B cell (primary cell): ENCODE measurements around the gene SLC25A21. TPM values are rescaled to one million over a fixed set of nuclear protein-coding genes. Genes with fewer than 3 reads are reported as not detected.

Experiments used
- ATAC-seq: fragments of 200-7000 bp; cut with Tn5 transposase; one replicate; pipeline ENCODE4 v1.10.0; 2021; ENCODE audit warnings: low read depth, mild to moderate bottlenecking, moderate number of reproducible peaks, moderate library complexity
- CTCF ChIA-PET: fragments of 350-600 bp; sonication (Branson Sonifier 250); formaldehyde crosslinking; loops from one replicate; lab custom pipeline; 2021; ENCODE audit warnings: antibody characterized with exemption, inconsistent platforms; lab: Charles Lee
- POLR2A ChIA-PET: fragments of 350-600 bp; sonication (Branson Sonifier 250); formaldehyde crosslinking; loops from one replicate; lab custom pipeline; 2021; ENCODE audit warnings: antibody characterized with exemption; lab: Charles Lee
- DNase-seq: peaks from one replicate; pipeline ENCODE4 v3.0.0; 2013
- H2AFZ ChIP-seq: 2 replicates; pipeline ENCODE4 v1.6.1; 2012; ENCODE audit warnings: mild to moderate bottlenecking, low read depth, low read length; ENCODE audit not compliant: insufficient read depth, poor library complexity, severe bottlenecking
- H3K27ac ChIP-seq, 2 donors: 1 replicate in 1 of 2; 2 replicates in 1 of 2; pipeline ENCODE4 v1.5.1; 2012 to 2013; ENCODE audit warnings: low read length in 2 of 2, mild to moderate bottlenecking in 2 of 2, moderate library complexity in 1 of 2
- H3K27me3 ChIP-seq, 4 experiments: fragments of 200-600 bp in 1 of 4; sonication (generic) in 1 of 4; replicated peaks in 1 of 4; 1 replicate in 2 of 4; 2 replicates in 2 of 4; pipeline versions ENCODE4 v1.6.1 to v1.7.0; 2013 to 2016; ENCODE audit warnings: low read length in 3 of 4, mild to moderate bottlenecking in 2 of 4, mixed read lengths in 1 of 4, moderate library complexity in 1 of 4; ENCODE audit not compliant: insufficient read depth in 4 of 4, control insufficient read depth in 3 of 4; ENCODE audit errors: control extremely low read depth in 1 of 4
- H3K36me3 ChIP-seq, 2 experiments: replicated peaks in 1 of 2; 1 replicate in 1 of 2; 2 replicates in 1 of 2; pipeline versions ENCODE4 v1.6.1 to v1.7.1; 2013; ENCODE audit warnings: low read length in 1 of 2; ENCODE audit not compliant: insufficient read depth in 2 of 2, control insufficient read depth in 1 of 2; ENCODE audit errors: control extremely low read depth in 1 of 2, extremely low read depth in 1 of 2
- H3K4me1 ChIP-seq, 2 donors: fragments of 200-600 bp in 1 of 2; sonication (generic) in 1 of 2; 1 replicate in 1 of 2; 2 replicates in 1 of 2; pipeline versions ENCODE4 v1.5.1 to v1.6.1; 2013 to 2017; ENCODE audit warnings: low read length in 2 of 2; ENCODE audit not compliant: control insufficient read depth in 2 of 2, insufficient read depth in 2 of 2
- H3K4me2 ChIP-seq: replicated peaks from 2 replicates; pipeline ENCODE3; 2012; ENCODE audit warnings: mild to moderate bottlenecking, low read depth, low read length; ENCODE audit not compliant: poor library complexity, severe bottlenecking
- H3K4me3 ChIP-seq, 5 experiments: fragments of 200-600 bp in 1 of 5; sonication (generic) in 1 of 5; 1 replicate in 3 of 5; 2 replicates in 2 of 5; pipeline versions ENCODE4 v1.5.1 to v1.7.0; 2011 to 2016; ENCODE audit warnings: low read length in 4 of 5, mild to moderate bottlenecking in 4 of 5, low read depth in 2 of 5, control low read depth in 1 of 5, moderate library complexity in 1 of 5; ENCODE audit not compliant: insufficient read depth in 1 of 5; ENCODE audit errors: control extremely low read depth in 1 of 5, extremely low read depth in 1 of 5
- H3K79me2 ChIP-seq: fragments of 200-600 bp; sonication (generic); one replicate; pipeline ENCODE4 v1.6.0; 2016; ENCODE audit warnings: low read length; ENCODE audit not compliant: control insufficient read depth, insufficient read depth
- H3K9ac ChIP-seq: fragments of 200-600 bp; sonication (generic); 2 replicates; pipeline ENCODE4 v1.6.1; 2017; ENCODE audit warnings: mild to moderate bottlenecking, low read length, moderate library complexity
- H3K9me3 ChIP-seq, 3 donors: one replicate each; pipeline versions ENCODE4 v1.6.1 to v1.7.1; 2013; ENCODE audit warnings: low read length in 2 of 3; ENCODE audit not compliant: control insufficient read depth in 2 of 3, insufficient read depth in 1 of 3; ENCODE audit errors: control extremely low read depth in 1 of 3
- H4K20me1 ChIP-seq: 2 replicates; pipeline ENCODE4 v1.6.0; 2012; ENCODE audit warnings: mild to moderate bottlenecking, low read length; ENCODE audit not compliant: insufficient read depth, control insufficient read depth, poor library complexity, severe bottlenecking
- H3K27ac Mint-ChIP-seq: one replicate; pipeline ENCODE4 v1.8.0; 2021; ENCODE audit warnings: mixed read lengths
- H3K27me3 Mint-ChIP-seq: one replicate; pipeline ENCODE4 v1.8.0; 2021; ENCODE audit warnings: mixed read lengths
- H3K4me1 Mint-ChIP-seq: one replicate; pipeline ENCODE4 v1.8.0; 2021; ENCODE audit warnings: mixed read lengths
- H3K4me3 Mint-ChIP-seq: one replicate; pipeline ENCODE4 v1.8.0; 2021; ENCODE audit warnings: mixed read lengths
- H3K9me3 Mint-ChIP-seq: one replicate; pipeline ENCODE4 v1.8.0; 2022; ENCODE audit warnings: mixed read lengths; ENCODE audit not compliant: insufficient read depth
- EZH2 ChIP-seq: IDR thresholded peaks from 2 replicates; pipeline ENCODE4 v1.6.1; 2012; ENCODE audit warnings: borderline replicate concordance, low read depth, mild to moderate bottlenecking, moderate library complexity, low read length; ENCODE audit not compliant: insufficient read depth, poor library complexity, severe bottlenecking
- WGBS: methylation state at CpG from one replicate; pipeline ENCODE4 v1.1.5; 2013; ENCODE audit warnings: missing lambda C conversion rate; ENCODE audit not compliant: insufficient coverage; 5-methylcytosine and 5-hydroxymethylcytosine counted together
- intact Hi-C: fragments of 100-400 bp; cut with micrococcal nuclease; formaldehyde crosslinking; loops from one replicate; pipeline ENCODE4 v1.10.0; 2022
- polyA plus RNA-seq: library from polyadenylated mRNA; depleted of rRNA; stranded (reverse); fragments of >200 nt; gene quantifications from 2 replicates; pipeline ENCODE4 v1.2.3, GENCODE V29; 2012
- total RNA-seq, 2 donors: library from RNA; stranded (reverse); fragments of 120-200 nt in 1 of 2; gene quantifications; 1 replicate in 1 of 2; 2 replicates in 1 of 2; pipeline versions ENCODE4 v1.2.3 to v1.2.4, GENCODE V29; 2013 to 2022
- TF ChIP-seq, protein P1 (sequence below): fragments of 200-600 bp; IDR thresholded peaks from one replicate; pipeline ENCODE4 v1.8.0; 2022; ENCODE audit warnings: antibody characterized with exemption, mild to moderate bottlenecking

The SLC25A21 gene
- total and polyA plus RNA-seq, 2 donors (not counting 1 experiment from before 2014, with no cell fraction given), result not detected

DNA sequence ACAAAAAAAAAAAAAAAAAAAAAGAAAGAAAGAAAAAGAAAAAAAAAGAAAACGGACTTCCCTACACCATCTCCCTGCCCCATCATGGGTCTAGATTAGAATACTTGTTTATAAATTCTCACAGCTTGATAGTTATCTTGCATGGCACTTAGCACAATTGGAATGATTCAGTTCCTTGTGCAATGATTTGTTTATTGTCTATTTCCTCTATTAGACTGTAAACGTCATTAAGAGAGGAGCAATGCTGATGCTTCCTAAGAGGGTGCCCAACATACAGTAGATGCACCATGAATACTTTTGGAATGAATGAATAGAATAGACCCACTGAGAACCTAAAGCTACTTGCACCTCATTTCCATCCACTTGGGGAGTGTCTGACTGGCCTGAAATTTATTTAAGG is 469.9 kb downstream of the SLC25A21 start:
- no peak for TF ChIP-seq EZH2
- TF ChIP-seq, protein P1, sequence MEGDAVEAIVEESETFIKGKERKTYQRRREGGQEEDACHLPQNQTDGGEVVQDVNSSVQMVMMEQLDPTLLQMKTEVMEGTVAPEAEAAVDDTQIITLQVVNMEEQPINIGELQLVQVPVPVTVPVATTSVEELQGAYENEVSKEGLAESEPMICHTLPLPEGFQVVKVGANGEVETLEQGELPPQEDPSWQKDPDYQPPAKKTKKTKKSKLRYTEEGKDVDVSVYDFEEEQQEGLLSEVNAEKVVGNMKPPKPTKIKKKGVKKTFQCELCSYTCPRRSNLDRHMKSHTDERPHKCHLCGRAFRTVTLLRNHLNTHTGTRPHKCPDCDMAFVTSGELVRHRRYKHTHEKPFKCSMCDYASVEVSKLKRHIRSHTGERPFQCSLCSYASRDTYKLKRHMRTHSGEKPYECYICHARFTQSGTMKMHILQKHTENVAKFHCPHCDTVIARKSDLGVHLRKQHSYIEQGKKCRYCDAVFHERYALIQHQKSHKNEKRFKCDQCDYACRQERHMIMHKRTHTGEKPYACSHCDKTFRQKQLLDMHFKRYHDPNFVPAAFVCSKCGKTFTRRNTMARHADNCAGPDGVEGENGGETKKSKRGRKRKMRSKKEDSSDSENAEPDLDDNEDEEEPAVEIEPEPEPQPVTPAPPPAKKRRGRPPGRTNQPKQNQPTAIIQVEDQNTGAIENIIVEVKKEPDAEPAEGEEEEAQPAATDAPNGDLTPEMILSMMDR, result no peak
- DNase-seq (no peak), ATAC-seq (no peak)
- no peak overlapping the region for H2AFZ ChIP-seq
- no peak overlapping the region for H3K4me3 ChIP-seq
- ChIA-PET POLR2A (no interaction called here), CTCF (no interaction called here)
- no peaks in the 10 kb centered on the region for H3K36me3 ChIP-seq
- intact Hi-C loops, result no loop called here
- H3K9ac ChIP-seq, result no peak overlapping the region
- H3K4me1 ChIP-seq, result no peaks in the 10 kb centered on the region
- no peaks in the 10 kb centered on the region for H3K79me2 ChIP-seq
- Mint-ChIP-seq H3K4me3 (no peak overlapping the region), H3K9me3 (no peaks in the 10 kb centered on the region), H3K27ac (no peak overlapping the region), H3K27me3 (no peaks in the 10 kb centered on the region), H3K4me1 (no peaks in the 10 kb centered on the region)
- H3K27ac ChIP-seq, result no peak overlapping the region
- no CpG with 5 or more reads among the region's 2 CpGs for WGBS
- H3K27me3 ChIP-seq, result no peaks in the 10 kb centered on the region
- H3K9me3 ChIP-seq, result peaks cover 0 to 4% (median 0%) of the 10 kb centered on the region in 3 donors
- H4K20me1 ChIP-seq, result no peaks in the 10 kb centered on the region
- no peak overlapping the region for H3K4me2 ChIP-seq

DNA sequence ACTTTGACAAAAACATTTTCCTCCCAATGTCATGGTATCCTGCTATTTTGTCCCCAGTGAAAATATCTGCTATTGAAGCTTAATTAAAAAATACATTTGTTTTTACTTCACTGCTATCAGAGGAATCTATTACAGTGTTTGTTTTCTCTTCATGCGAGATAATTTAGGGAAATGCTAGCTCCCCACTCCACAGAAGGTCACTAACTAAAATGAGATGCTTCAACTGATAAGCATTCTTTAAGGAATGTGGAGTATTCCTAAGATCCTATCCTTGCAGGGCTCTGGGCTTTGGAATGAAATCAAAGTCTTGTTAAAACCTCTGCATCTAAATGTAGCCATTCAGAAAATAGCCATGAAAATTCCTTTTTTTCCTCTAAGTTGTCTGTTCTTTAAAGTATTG is 471.3 kb downstream of the SLC25A21 start:
- H3K4me2 ChIP-seq, result no peak overlapping the region
- TF ChIP-seq EZH2, result no peak
- TF ChIP-seq, protein P1, result no peak
- intact Hi-C loops, result no loop called here
- no peaks in the 10 kb centered on the region for H3K27me3 ChIP-seq
- ChIA-PET CTCF (no interaction called here), POLR2A (no interaction called here)
- H3K79me2 ChIP-seq, result no peaks in the 10 kb centered on the region
- H4K20me1 ChIP-seq, result no peaks in the 10 kb centered on the region
- Mint-ChIP-seq H3K27ac (no peak overlapping the region), H3K27me3 (no peaks in the 10 kb centered on the region), H3K4me3 (no peak overlapping the region), H3K4me1 (no peaks in the 10 kb centered on the region), H3K9me3 (no peaks in the 10 kb centered on the region)
- ATAC-seq, result no peak
- H3K27ac ChIP-seq, result no peak overlapping the region
- no peak overlapping the region for H3K9ac ChIP-seq
- no peak overlapping the region for H3K4me3 ChIP-seq
- H3K36me3 ChIP-seq, result no peaks in the 10 kb centered on the region
- H3K4me1 ChIP-seq, result no peaks in the 10 kb centered on the region
- no peak overlapping the region for H2AFZ ChIP-seq
- no peak for DNase-seq
- H3K9me3 ChIP-seq, result peaks cover 0 to 4% (median 0%) of the 10 kb centered on the region in 3 donors
- WGBS, result no CpG with 5 or more reads among the region's 1 CpG
